ENCODE data around the gene ERCC8.

The ERCC8 gene

GRCh38 chr5:60833520-60833919 lies 111.3 kb downstream of the ERCC8 start:
- DNase-seq: no peak

GRCh38 chr5:60830581-60831127 lies 114.2 kb downstream of the ERCC8 start:
- no peak for DNase-seq

DNA sequence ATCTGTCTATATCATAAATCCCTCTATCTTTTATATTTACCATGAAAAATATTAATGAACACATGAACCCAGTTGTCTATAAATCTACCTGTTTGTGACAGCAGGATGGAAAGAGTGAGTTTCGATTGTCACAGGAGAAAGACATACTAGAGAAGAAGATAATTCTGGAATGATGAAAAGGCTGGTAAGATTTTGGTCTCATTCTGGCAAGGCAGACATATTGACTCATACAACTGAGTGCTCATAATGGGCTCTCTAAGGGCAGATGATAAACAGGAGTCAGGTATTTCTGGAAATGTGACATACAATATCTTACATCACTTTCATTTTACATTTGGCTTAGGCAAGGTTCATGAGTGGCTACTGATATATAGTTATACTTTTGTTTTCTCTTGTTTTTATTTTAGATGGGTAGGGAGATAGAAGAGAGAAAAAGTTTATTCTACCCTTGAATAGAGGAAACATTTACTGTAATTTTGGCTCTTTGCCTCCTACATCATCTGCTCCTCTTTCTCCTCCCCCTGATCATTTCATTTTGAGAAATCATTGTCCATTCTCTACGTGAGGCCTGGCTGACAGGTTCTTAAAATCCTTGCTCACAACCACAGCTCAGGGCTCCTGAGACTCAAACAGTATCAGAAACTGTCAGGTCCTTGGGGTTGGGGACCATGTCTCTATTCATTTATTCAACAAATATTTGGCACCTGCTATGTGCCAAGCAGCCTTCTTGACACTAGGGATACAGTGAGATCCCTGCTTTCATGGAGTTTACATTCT lies 115.2 kb downstream of the ERCC8 start:
- no peak for DNase-seq

GRCh38 chr5:60827201-60827600 lies 117.7 kb downstream of the ERCC8 start:
- DNase-seq: no peak

DNA sequence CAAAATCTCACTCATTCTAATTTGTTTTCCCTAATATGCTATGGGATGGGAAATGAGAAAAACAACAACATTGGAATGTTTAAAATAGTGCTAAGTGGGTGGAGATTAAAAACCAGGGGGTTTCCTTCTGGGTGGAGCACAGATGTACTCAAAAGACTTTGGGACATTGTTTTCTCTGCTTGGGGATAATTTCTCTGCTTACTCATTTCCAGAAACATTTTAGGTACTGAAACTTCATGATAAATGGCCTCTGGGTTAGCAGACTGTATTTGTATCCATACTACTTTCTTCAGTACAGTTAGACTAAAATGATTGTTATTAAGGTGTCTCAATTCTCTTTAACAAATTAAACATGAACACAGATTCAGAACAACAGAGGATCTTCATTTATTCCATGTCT lies 118.2 kb downstream of the ERCC8 start:
- DNase-seq: no peak
